ENCODE data around the gene SRGAP1. TPM values are rescaled to one million over a fixed set of nuclear protein-coding genes. Genes with fewer than 3 reads are reported as not detected.

The SRGAP1 gene
- total RNA-seq, 3 donors from 2014 or later (not counting 1 experiment from before 2014, with no cell fraction given) = 0.10 to 0.49 (median 0.16) TPM

GRCh38 chr12:63889721-63890509 is 45.4 kb downstream of the SRGAP1 start:
- no peaks in the 10 kb centered on the region for H3K27me3 Mint-ChIP-seq (ENCODE audit: low read depth in 2 of 2)
- H3K27ac Mint-ChIP-seq = no peak overlapping the region
- no peaks in the 10 kb centered on the region for H3K9me3 Mint-ChIP-seq
- H3K36me3 Mint-ChIP-seq = no peaks in the 10 kb centered on the region
- no peak for TF ChIP-seq CTCF (IDR thresholded peaks at IDR 0.05)
- no peak overlapping the region for H3K4me3 Mint-ChIP-seq
- Histone ChIP-seq H3K36me3 (ENCODE audit: control insufficient read depth, insufficient read depth, low read length) (no peaks in the 10 kb centered on the region), H3K4me3 (ENCODE audit: low read length) (no peak overlapping the region), H3K4me1 (ENCODE audit: control insufficient read depth, insufficient read depth, low read length) (no peaks in the 10 kb centered on the region), H3K27me3 (ENCODE audit: control insufficient read depth, insufficient read depth, low read length) (no peaks in the 10 kb centered on the region), H3K27ac (ENCODE audit: low read length) (no peak overlapping the region), H3K9me3 (ENCODE audit: control insufficient read depth, insufficient read depth, low read length) (no peaks in the 10 kb centered on the region)
- no peak for DNase-seq
- no peaks in the 10 kb centered on the region for H3K4me1 Mint-ChIP-seq
- WGBS (ENCODE audit: insufficient coverage) = 89% methylated on average over 11 of the region's 12 CpGs
- intact Hi-C loops (cut with micrococcal nuclease) = no loop called here
- ATAC-seq = no peak

- Histone ChIP-seq H3K27ac (ENCODE audit: low read length) (no peak overlapping the region), H3K9me3 (ENCODE audit: control insufficient read depth, insufficient read depth, low read length) (no peaks in the 10 kb centered on the region), H3K4me1 (ENCODE audit: control insufficient read depth, insufficient read depth, low read length) (no peaks in the 10 kb centered on the region), H3K27me3 (ENCODE audit: control insufficient read depth, insufficient read depth, low read length) (peaks cover 2% of the 10 kb centered on the region), H3K36me3 (ENCODE audit: control insufficient read depth, insufficient read depth, low read length) (no peaks in the 10 kb centered on the region), H3K4me3 (ENCODE audit: low read length) (no peak overlapping the region)
- H3K4me3 Mint-ChIP-seq = no peak overlapping the region
- H3K36me3 Mint-ChIP-seq = no peaks in the 10 kb centered on the region
- ATAC-seq = no peak
- H3K27ac Mint-ChIP-seq = no peak overlapping the region
- no peaks in the 10 kb centered on the region for H3K4me1 Mint-ChIP-seq
- DNase-seq = no peak
- intact Hi-C loops (cut with micrococcal nuclease) = no loop called here
- no peak for TF ChIP-seq CTCF (IDR thresholded peaks at IDR 0.05)
- no peaks in the 10 kb centered on the region for H3K9me3 Mint-ChIP-seq
- no peaks in the 10 kb centered on the region for H3K27me3 Mint-ChIP-seq (ENCODE audit: low read depth in 2 of 2)
- 94% methylated on average over 1 of the region's 1 CpG for WGBS (ENCODE audit: insufficient coverage)
Measured at GRCh38 chr12:63893170-63893569, 48.7 kb downstream of the SRGAP1 start.

- whole genome bisulfite sequencing (ENCODE audit: insufficient coverage) = 80% methylated on average over 2 of the region's 3 CpGs
- H3K27ac Mint-ChIP-seq = no peak overlapping the region
Measured at GRCh38 chr12:63894132-63894531, 49.6 kb downstream of the SRGAP1 start.

More at GRCh38 chr12:63894132-63894531, 49.6 kb downstream of the SRGAP1 start:
- Mint-ChIP-seq H3K4me1 (no peaks in the 10 kb centered on the region), H3K4me3 (no peak overlapping the region), H3K27me3 (ENCODE audit: low read depth in 2 of 2) (no peaks in the 10 kb centered on the region), H3K9me3 (no peaks in the 10 kb centered on the region), H3K36me3 (no peaks in the 10 kb centered on the region)
- no peak for TF ChIP-seq CTCF (IDR thresholded peaks at IDR 0.05)
- no peak for ATAC-seq
- H3K27ac ChIP-seq (ENCODE audit: low read length) = no peak overlapping the region
- no peak for DNase-seq
- intact Hi-C loops (cut with micrococcal nuclease) = no loop called here
- no peaks in the 10 kb centered on the region for H3K4me1 ChIP-seq (ENCODE audit: control insufficient read depth, insufficient read depth, low read length)
- no peaks in the 10 kb centered on the region for H3K9me3 ChIP-seq (ENCODE audit: control insufficient read depth, insufficient read depth, low read length)
- peaks cover 2% of the 10 kb centered on the region for H3K27me3 ChIP-seq (ENCODE audit: control insufficient read depth, insufficient read depth, low read length)
- no peak overlapping the region for H3K4me3 ChIP-seq (ENCODE audit: low read length)
- no peaks in the 10 kb centered on the region for H3K36me3 ChIP-seq (ENCODE audit: control insufficient read depth, insufficient read depth, low read length)

Measured in natural killer cell (primary cell).